ENCODE results near the gene TRAF3.

The TRAF3 gene

DNA sequence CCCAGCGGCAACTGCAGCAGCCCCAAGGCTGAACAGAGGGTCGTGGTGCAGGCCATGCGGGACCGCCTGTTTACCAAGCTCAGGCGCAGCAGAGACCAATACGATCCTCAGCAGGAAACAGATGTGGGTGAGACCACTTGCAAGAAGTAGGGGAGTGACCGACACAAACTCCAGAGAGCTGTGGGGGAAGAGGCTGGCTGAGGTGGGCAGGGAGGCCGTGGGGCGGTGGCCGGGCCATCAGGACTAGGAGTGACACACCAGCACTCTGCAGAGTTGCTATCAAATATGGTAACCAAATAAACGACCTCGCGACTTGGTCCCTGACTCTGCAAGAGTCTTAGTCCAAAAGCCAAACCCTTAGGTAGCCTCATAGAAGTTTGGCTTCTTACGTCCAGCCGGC lies 175.9 kb downstream of the TRAF3 start:
- Histone ChIP-seq H3K4me1 (ENCODE audit: insufficient read depth, poor library complexity, severe bottlenecking) (no peaks in the 10 kb centered on the region), H3K36me3 (ENCODE audit: low read depth) (peaks cover 92% of the 10 kb centered on the region), H3K4me3 (ENCODE audit: severe bottlenecking) (no peak overlapping the region), H3K27me3 (ENCODE audit: insufficient read depth, poor library complexity, severe bottlenecking) (no peaks in the 10 kb centered on the region), H3K27ac (ENCODE audit: poor library complexity, severe bottlenecking) (no peak overlapping the region), H3K9me3 (ENCODE audit: severe bottlenecking) (no peaks in the 10 kb centered on the region)
- TF ChIP-seq, protein P1, sequence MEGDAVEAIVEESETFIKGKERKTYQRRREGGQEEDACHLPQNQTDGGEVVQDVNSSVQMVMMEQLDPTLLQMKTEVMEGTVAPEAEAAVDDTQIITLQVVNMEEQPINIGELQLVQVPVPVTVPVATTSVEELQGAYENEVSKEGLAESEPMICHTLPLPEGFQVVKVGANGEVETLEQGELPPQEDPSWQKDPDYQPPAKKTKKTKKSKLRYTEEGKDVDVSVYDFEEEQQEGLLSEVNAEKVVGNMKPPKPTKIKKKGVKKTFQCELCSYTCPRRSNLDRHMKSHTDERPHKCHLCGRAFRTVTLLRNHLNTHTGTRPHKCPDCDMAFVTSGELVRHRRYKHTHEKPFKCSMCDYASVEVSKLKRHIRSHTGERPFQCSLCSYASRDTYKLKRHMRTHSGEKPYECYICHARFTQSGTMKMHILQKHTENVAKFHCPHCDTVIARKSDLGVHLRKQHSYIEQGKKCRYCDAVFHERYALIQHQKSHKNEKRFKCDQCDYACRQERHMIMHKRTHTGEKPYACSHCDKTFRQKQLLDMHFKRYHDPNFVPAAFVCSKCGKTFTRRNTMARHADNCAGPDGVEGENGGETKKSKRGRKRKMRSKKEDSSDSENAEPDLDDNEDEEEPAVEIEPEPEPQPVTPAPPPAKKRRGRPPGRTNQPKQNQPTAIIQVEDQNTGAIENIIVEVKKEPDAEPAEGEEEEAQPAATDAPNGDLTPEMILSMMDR (IDR thresholded peaks at IDR 0.05; ENCODE audit: poor library complexity, severe bottlenecking), result no peak
- DNase-seq (ENCODE audit: low spot score) (no peak), ATAC-seq (ENCODE audit: low read depth) (no peak)

DNA sequence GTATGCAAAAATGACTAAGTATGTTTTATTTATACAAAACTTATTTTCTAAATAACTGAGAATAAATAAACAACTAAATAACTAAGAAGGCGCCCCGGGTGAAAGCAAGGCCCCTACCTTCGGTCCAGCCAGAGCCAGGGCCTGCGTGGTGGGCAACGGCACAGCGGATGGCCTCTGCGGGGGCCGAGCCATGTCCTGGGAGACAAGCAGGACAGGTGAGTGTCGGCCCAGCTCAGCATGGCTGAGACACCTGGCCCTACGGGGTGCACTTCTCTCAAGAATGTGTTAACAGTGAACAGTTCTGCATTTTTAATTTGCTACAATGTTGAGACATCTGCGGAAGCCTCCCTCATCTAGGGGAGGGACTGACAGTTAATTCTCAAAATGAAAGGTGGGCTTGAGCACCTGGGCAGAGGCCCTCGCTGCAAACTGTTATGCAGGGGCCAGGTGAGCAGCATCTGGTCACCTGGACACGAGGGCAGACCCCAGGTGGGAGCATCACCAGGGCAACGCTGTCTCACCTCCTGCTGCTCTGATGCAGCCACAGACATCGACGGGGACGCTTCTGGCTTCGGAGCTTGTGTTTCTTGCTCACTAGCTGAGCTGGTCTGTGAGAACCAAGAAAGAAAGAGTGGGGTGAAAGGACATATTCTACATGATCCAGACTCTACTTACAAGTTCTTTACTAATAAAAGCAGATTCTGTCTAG lies 177.0 kb downstream of the TRAF3 start:
- Histone ChIP-seq H3K27ac (ENCODE audit: poor library complexity, severe bottlenecking) (no peak overlapping the region), H3K36me3 (ENCODE audit: low read depth) (peaks cover 97% of the 10 kb centered on the region), H3K4me1 (ENCODE audit: insufficient read depth, poor library complexity, severe bottlenecking) (no peaks in the 10 kb centered on the region), H3K27me3 (ENCODE audit: insufficient read depth, poor library complexity, severe bottlenecking) (no peaks in the 10 kb centered on the region), H3K4me3 (ENCODE audit: severe bottlenecking) (no peak overlapping the region), H3K9me3 (ENCODE audit: severe bottlenecking) (no peaks in the 10 kb centered on the region)
- DNase-seq (ENCODE audit: low spot score) (no peak), ATAC-seq (ENCODE audit: low read depth) (no peak)
- TF ChIP-seq, protein P1 (IDR thresholded peaks at IDR 0.05; ENCODE audit: poor library complexity, severe bottlenecking), result no peak

DNA sequence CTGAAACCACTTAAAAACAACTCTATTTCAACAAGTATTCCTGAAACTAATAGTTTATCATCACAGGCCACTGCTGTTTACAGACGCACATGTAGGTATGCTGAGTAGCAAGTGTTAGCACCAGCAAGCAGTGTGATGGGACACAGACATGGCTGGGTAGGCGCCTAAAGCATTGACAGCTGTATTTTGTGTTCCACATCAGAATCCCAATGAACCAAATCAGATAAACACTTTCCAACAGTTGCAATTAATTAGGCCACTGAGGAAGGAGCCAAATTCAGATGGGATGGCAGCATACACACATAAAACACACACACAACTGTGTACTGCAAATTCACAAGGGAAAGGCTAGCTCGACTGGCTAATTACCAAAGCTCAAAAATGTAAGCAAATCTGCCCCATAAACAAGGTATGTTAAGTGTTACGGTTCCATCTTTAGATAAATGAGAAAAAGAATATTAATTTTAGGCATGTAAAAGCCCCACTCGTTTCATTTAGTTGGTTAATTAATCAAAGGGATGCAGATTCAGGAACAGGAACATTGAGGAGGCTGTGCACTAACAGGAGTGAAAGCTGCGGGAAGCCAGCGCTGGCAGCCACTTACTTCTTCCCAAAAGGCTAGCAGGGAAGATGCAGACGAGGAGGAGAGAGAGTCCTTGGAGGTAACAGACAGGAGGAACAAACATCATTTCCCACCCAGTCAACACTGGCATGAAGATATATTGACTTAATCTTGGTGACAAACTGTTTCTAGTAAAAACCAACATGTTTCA lies 178.6 kb downstream of the TRAF3 start:
- H3K27ac ChIP-seq (ENCODE audit: poor library complexity, severe bottlenecking), result no peak overlapping the region
- ATAC-seq (ENCODE audit: low read depth) (no peak), DNase-seq (ENCODE audit: low spot score) (no peak)
- TF ChIP-seq, protein P1 (IDR thresholded peaks at IDR 0.05; ENCODE audit: poor library complexity, severe bottlenecking), result no peak
- no peaks in the 10 kb centered on the region for H3K9me3 ChIP-seq (ENCODE audit: severe bottlenecking)
- no peaks in the 10 kb centered on the region for H3K27me3 ChIP-seq (ENCODE audit: insufficient read depth, poor library complexity, severe bottlenecking)
- H3K4me3 ChIP-seq (ENCODE audit: severe bottlenecking), result no peak overlapping the region
- no peaks in the 10 kb centered on the region for H3K4me1 ChIP-seq (ENCODE audit: insufficient read depth, poor library complexity, severe bottlenecking)
- peaks cover 97% of the 10 kb centered on the region for H3K36me3 ChIP-seq (ENCODE audit: low read depth)

DNA sequence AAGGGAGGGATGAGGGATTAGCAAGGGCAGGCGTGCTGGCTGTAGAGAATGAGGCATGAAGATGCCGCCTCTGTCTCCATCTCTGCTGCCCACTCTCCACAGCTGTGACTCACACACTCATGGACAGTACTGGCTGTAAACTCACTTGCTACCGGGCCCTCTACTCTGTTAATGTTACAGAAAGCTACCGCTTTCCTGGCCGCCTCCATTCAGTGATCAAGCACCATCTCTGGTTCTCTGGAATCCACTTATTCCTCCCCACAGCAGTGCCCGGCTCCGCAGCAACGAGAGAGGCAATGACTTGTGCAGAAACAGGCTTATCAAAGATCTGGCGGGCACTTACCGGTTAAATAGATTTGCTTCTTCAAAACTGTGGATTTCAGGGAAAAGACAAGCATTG lies 180.0 kb downstream of the TRAF3 start:
- ATAC-seq (ENCODE audit: low read depth) (no peak), DNase-seq (ENCODE audit: low spot score) (no peak)
- no peaks in the 10 kb centered on the region for H3K9me3 ChIP-seq (ENCODE audit: severe bottlenecking)
- peaks cover 94% of the 10 kb centered on the region for H3K36me3 ChIP-seq (ENCODE audit: low read depth)
- TF ChIP-seq, protein P1 (IDR thresholded peaks at IDR 0.05; ENCODE audit: poor library complexity, severe bottlenecking), result no peak
- no peak overlapping the region for H3K27ac ChIP-seq (ENCODE audit: poor library complexity, severe bottlenecking)
- H3K4me3 ChIP-seq (ENCODE audit: severe bottlenecking), result no peak overlapping the region
- H3K27me3 ChIP-seq (ENCODE audit: insufficient read depth, poor library complexity, severe bottlenecking), result no peaks in the 10 kb centered on the region
- H3K4me1 ChIP-seq (ENCODE audit: insufficient read depth, poor library complexity, severe bottlenecking), result no peaks in the 10 kb centered on the region

DNA sequence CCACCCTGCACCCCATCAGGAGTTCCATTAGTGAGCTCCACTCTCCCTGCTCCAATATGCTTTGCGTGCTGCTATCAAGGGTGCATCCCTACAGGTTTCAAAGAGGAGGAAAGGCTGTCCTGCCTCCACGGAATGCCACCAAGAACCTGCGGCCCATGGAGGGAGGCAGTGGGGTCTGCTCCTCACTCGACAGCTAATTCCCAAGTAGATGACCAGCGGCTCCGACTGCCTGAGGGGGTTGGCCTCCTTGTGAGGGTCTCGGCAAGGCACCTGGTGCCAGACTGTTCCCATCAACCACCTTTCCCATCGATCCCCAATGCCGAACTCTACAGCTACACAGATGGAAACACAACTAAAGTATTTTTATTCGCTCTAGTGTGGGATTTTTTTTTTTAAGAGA lies 181.2 kb downstream of the TRAF3 start:
- ATAC-seq (ENCODE audit: low read depth) (no peak), DNase-seq (ENCODE audit: low spot score) (no peak)
- Histone ChIP-seq H3K27me3 (ENCODE audit: insufficient read depth, poor library complexity, severe bottlenecking) (no peaks in the 10 kb centered on the region), H3K36me3 (ENCODE audit: low read depth) (peaks cover 94% of the 10 kb centered on the region), H3K9me3 (ENCODE audit: severe bottlenecking) (no peaks in the 10 kb centered on the region), H3K4me3 (ENCODE audit: severe bottlenecking) (no peak overlapping the region), H3K27ac (ENCODE audit: poor library complexity, severe bottlenecking) (no peak overlapping the region), H3K4me1 (ENCODE audit: insufficient read depth, poor library complexity, severe bottlenecking) (no peaks in the 10 kb centered on the region)
- TF ChIP-seq, protein P1 (IDR thresholded peaks at IDR 0.05; ENCODE audit: poor library complexity, severe bottlenecking), result no peak
